ENCODE measurements around the gene LYZL4. TPM values are rescaled to one million over a fixed set of nuclear protein-coding genes. Genes with fewer than 3 reads are reported as not detected.

Gene LYZL4
- total and polyA plus RNA-seq, 12 donors: not detected

GRCh38 chr3:42351207-42351606, 59.2 kb downstream of the LYZL4 start:
- Histone ChIP-seq H3K4me3 (no peak overlapping the region), H3K27ac (no peak overlapping the region), H3K4me1 (replicated peaks in 1 of 2) (no peaks in the 10 kb centered on the region), H3K9me3 (replicated peaks in 1 of 3) (no peaks in the 10 kb centered on the region), H3K27me3 (no peaks in the 10 kb centered on the region), H3K36me3 (replicated peaks in 1 of 2) (no peaks in the 10 kb centered on the region)
- intact Hi-C loops (cut with DNase I): no loop called here
- DNase-seq: no peak
- TF ChIP-seq POLR2A (IDR thresholded peaks at IDR 0.05) (no peak), CTCF (IDR thresholded peaks at IDR 0.05) (no peak)
- WGBS, 4 donors: 24 to 58% (median 47%) methylated on average over 2 of the region's 2 CpGs

- Histone ChIP-seq H3K4me1 (replicated peaks in 1 of 2) (no peaks in the 10 kb centered on the region), H3K36me3 (replicated peaks in 1 of 2) (no peaks in the 10 kb centered on the region), H3K9me3 (replicated peaks in 1 of 3) (no peaks in the 10 kb centered on the region), H3K4me3 (no peak overlapping the region), H3K27ac (no peak overlapping the region), H3K27me3 (no peaks in the 10 kb centered on the region)
- no peak for DNase-seq
- TF ChIP-seq CTCF (IDR thresholded peaks at IDR 0.05) (no peak), POLR2A (IDR thresholded peaks at IDR 0.05) (no peak)
- intact Hi-C loops (cut with DNase I): no loop called here
- 70 to 79% (median 78%) methylated on average over 7 of the region's 7 CpGs for WGBS, 4 donors
Observed at GRCh38 chr3:42349765-42350594, 60.4 kb downstream of the LYZL4 start.

GRCh38 chr3:42347928-42348327, 62.5 kb downstream of the LYZL4 start:
- H3K27me3 ChIP-seq: no peaks in the 10 kb centered on the region
- no peaks in the 10 kb centered on the region for H3K4me1 ChIP-seq (replicated peaks in 1 of 2)
- no peak overlapping the region for H3K27ac ChIP-seq
- no peak for TF ChIP-seq CTCF (IDR thresholded peaks at IDR 0.05)
- TF ChIP-seq POLR2A (IDR thresholded peaks at IDR 0.05): no peak
- DNase-seq: no peak
- intact Hi-C loops (cut with DNase I): no loop called here
- H3K9me3 ChIP-seq (replicated peaks in 1 of 3): no peaks in the 10 kb centered on the region
- H3K36me3 ChIP-seq (replicated peaks in 1 of 2): no peaks in the 10 kb centered on the region
- H3K4me3 ChIP-seq: no peak overlapping the region
- WGBS, 4 donors: 69 to 79% (median 73%) methylated on average over 2 of the region's 2 CpGs

Other genes starting within 250 kb of the LYZL4 start
- gene CCK, start 144.4 kb downstream of the LYZL4 start, total RNA-seq: 1 to 10 TPM in 3 of 9 donors, under 1 TPM in 2, not detected in 4; 0.48 to 5.5 (median 1.7) TPM
- gene CCK, start 144.4 kb downstream of the LYZL4 start, polyA plus RNA-seq: under 1 TPM; 0.13 to 0.48 (median 0.46) TPM
- gene VIPR1, start 92.0 kb upstream of the LYZL4 start, total RNA-seq: 10 to 100 TPM in 3 of 9 donors, 1 to 10 TPM in 5, under 1 TPM in 1; 0.55 to 24.4 (median 2.7) TPM
- 1 to 10 TPM; 2.6 to 9.2 (median 4.2) TPM for gene VIPR1, start 92.0 kb upstream of the LYZL4 start, polyA plus RNA-seq
- 10 to 100 TPM; 37.0 to 65.7 (median 42.4) TPM for gene SEC22C, start 171.4 kb upstream of the LYZL4 start, total RNA-seq
- gene SEC22C, start 171.4 kb upstream of the LYZL4 start, polyA plus RNA-seq: 10 to 100 TPM; 13.7 to 43.1 (median 19.6) TPM
- gene SS18L2, start 180.2 kb upstream of the LYZL4 start, total RNA-seq: 10 to 100 TPM; 14.2 to 31.2 (median 20.1) TPM
- 10 to 100 TPM; 25.8 to 43.0 (median 35.4) TPM for gene SS18L2, start 180.2 kb upstream of the LYZL4 start, polyA plus RNA-seq
- gene NKTR, start 190.1 kb upstream of the LYZL4 start, total RNA-seq: 100 to 1,000 TPM in 3 of 9 donors, 10 to 100 TPM in 6; 12.7 to 114 (median 53.9) TPM
- 10 to 100 TPM; 34.3 to 64.7 (median 47.5) TPM for gene NKTR, start 190.1 kb upstream of the LYZL4 start, polyA plus RNA-seq
- 10 to 100 TPM; 12.1 to 39.4 (median 30.1) TPM for gene ZBTB47, start 243.1 kb upstream of the LYZL4 start, total RNA-seq
- gene ZBTB47, start 243.1 kb upstream of the LYZL4 start, polyA plus RNA-seq: 10 to 100 TPM in 2 of 3 donors, 1 to 10 TPM in 1; 7.0 to 23.6 (median 13.3) TPM